ENCODE data around the gene SPHK2. TPM values are rescaled to one million over a fixed set of nuclear protein-coding genes. Genes with fewer than 3 reads are reported as not detected.

The SPHK2 gene
- polyA plus RNA-seq, 2 of the 4 experiments (the other 2 are of a cell fraction), result 6.1 to 18.3 TPM

DNA sequence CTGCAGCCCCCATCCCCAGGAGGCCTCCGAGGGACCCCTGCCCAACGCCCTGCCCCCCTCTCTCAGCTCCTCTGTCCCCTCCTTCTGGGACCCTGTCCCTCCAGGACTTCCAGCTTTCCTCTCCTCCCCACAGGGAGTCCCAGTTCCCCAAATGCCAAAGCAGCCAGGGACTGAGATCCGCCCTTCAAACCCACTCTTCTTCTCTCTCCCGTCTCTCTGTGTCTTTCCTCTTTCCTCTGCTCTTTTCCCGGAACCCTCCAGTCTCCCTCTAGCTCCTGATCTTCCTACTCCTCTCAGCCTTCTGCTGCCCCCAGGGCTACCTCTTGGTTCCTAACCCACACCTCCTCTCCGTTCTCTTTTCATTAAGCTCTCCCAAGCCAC, 26.3 kb downstream of the SPHK2 start:
- Histone ChIP-seq H3K4me3 (peak overlapping the region; percentile 54), H3K4me1 (peaks cover 18% of the 10 kb centered on the region; the same call in 2 of the 3 replicates), H3K4me2 (peak overlapping the region; percentile 94), H3K9me3 (no peaks in the 10 kb centered on the region), H3K27ac (peak overlapping the region; percentile 87 to 88)
- ChIA-PET POLR2A (interaction anchor here (1.0 to 3.1 kb wide), 10 partner anchors 11 to 316 kb away, joined by 3 to 15 read pairs (median 4); partner anchors contain the start of genes PPP1R15A, RPL18 and SPHK2), CTCF (interaction anchor here (0.5 to 3.5 kb wide), 59 partner anchors 9 to 348 kb away, joined by 3 to 39 read pairs (median 4); partner anchors contain the start of genes FUT1, FUT2, HSD17B14 and IZUMO1)
- 2% methylated on average over 6 of the region's 6 CpGs for WGBS (ENCODE audit: missing lambda C conversion rate)
- DNase-seq (ENCODE audit: low read depth in 1 of 2, low spot score in 1 of 2), result no peak
- no peak for TF ChIP-seq FOSB (CRISPR knock-in tag; IDR thresholded peaks at IDR 0.05)
- no peak for TF ChIP-seq HDAC2 (IDR thresholded peaks at IDR 0.05)
- no peak for TF ChIP-seq KDM1A (IDR thresholded peaks at IDR 0.05; ENCODE audit: low read depth)
- no peak for TF ChIP-seq FOSL2 (IDR thresholded peaks at IDR 0.05)
- TF ChIP-seq FOSL2 (CRISPR knock-in tag; IDR thresholded peaks at IDR 0.05), result no peak
- TF ChIP-seq HEYL (CRISPR knock-in tag; IDR thresholded peaks at IDR 0.05), result no peak
- no peak for TF ChIP-seq JUNB (IDR thresholded peaks at IDR 0.05)
- no peak for TF ChIP-seq USF2 (IDR thresholded peaks at IDR 0.05)
- TF ChIP-seq, protein P1, sequence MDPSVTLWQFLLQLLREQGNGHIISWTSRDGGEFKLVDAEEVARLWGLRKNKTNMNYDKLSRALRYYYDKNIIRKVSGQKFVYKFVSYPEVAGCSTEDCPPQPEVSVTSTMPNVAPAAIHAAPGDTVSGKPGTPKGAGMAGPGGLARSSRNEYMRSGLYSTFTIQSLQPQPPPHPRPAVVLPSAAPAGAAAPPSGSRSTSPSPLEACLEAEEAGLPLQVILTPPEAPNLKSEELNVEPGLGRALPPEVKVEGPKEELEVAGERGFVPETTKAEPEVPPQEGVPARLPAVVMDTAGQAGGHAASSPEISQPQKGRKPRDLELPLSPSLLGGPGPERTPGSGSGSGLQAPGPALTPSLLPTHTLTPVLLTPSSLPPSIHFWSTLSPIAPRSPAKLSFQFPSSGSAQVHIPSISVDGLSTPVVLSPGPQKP (IDR thresholded peaks at IDR 0.05; ENCODE audit: low read depth, low read length), result no peak
- TF ChIP-seq ZNF302 (CRISPR knock-in tag; IDR thresholded peaks at IDR 0.05), result no peak
- no peak for TF ChIP-seq RFX5 (IDR thresholded peaks at IDR 0.05)
- TF ChIP-seq ZC3H11A (IDR thresholded peaks at IDR 0.05), result no peak
- no peak for TF ChIP-seq HOXA7 (CRISPR knock-in tag; IDR thresholded peaks at IDR 0.05)
- TF ChIP-seq HOXB13 (CRISPR knock-in tag; IDR thresholded peaks at IDR 0.05; ENCODE audit: low read depth), result no peak
- no peak for TF ChIP-seq POLR2AphosphoS2 (conservative IDR thresholded peaks at IDR 0.05; ENCODE audit: low read length)
- TF ChIP-seq SREBF2 (IDR thresholded peaks at IDR 0.05), result no peak
- TF ChIP-seq PBX3 (IDR thresholded peaks at IDR 0.05), result no peak
- TF ChIP-seq ESRRA (IDR thresholded peaks at IDR 0.05; ENCODE audit: borderline replicate concordance, low read length), result no peak
- no peak for TF ChIP-seq REST (IDR thresholded peaks at IDR 0.05)
- TF ChIP-seq EP300 (IDR thresholded peaks at IDR 0.05), result no peak
- FAIRE-seq, result no peak
- ATAC-seq, result peak; percentile 45 to 51

All from A549 (cell line).